ENCODE measurements around the gene DDX51. TPM values are rescaled to one million over a fixed set of nuclear protein-coding genes. Genes with fewer than 3 reads are reported as not detected.

Gene DDX51
- polyA plus RNA-seq, 4 donors = 12.9 to 24.7 (median 21.6) TPM

DNA sequence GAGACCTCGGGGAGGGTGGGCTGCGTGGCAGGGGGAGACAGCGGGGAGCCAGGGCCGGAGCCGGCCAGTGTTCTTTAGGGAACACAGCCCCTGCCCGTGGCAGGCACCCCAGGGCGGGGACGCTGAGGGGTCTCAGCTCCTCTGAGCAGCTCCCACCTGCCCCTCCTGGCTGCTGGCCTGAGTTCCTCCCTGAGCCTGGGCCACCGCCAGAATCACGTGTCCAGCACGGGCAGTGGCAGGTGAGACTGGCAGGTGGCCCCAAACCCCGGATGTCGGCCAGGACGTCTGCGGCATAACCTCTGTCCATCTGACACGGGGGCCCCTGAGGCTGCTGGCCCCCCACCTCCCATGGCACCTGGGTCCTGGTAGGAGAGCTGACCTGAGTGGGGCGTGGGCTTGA, 25.3 kb upstream of the DDX51 start:
- DNase-seq (ENCODE audit: low read depth in 4 of 4, low spot score in 2 of 4) = no peak

DNA sequence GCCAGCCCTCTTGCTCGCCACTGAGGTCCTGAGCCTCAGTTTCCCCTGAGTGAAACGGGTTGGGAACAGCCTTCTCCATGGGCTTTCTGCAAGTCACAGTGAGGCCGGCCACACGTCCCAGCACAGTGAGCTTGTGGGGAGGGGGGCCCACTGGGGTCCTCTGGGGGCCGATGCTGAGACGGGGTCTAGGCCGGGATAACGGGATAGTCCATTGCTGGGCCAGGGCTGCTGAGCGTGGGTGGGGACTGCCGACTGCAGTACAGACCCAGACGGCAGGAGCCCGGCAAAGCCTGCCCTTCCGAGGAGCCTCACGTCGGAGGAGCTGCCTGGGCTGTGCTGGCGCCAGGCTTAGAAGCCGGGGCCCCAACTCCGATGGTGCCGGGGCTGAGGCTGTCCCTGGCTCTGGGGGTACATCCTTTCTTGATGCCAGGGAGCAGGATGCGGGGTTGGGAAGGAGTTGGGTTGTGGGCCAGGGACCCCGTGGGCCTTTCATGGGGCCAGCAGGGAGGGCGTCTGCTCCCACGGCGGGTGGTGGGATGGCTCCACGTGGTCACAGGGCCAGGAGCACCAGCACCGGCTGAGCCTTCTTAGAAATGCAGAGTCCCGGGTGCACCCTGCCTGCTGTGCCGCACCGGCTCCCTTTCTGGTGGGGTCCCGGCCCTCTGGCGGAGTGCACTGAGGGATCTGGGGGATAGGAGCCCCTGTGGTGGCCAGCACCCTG, 24.4 kb upstream of the DDX51 start:
- DNase-seq (ENCODE audit: low read depth in 4 of 4, low spot score in 2 of 4) = no peak

DNA sequence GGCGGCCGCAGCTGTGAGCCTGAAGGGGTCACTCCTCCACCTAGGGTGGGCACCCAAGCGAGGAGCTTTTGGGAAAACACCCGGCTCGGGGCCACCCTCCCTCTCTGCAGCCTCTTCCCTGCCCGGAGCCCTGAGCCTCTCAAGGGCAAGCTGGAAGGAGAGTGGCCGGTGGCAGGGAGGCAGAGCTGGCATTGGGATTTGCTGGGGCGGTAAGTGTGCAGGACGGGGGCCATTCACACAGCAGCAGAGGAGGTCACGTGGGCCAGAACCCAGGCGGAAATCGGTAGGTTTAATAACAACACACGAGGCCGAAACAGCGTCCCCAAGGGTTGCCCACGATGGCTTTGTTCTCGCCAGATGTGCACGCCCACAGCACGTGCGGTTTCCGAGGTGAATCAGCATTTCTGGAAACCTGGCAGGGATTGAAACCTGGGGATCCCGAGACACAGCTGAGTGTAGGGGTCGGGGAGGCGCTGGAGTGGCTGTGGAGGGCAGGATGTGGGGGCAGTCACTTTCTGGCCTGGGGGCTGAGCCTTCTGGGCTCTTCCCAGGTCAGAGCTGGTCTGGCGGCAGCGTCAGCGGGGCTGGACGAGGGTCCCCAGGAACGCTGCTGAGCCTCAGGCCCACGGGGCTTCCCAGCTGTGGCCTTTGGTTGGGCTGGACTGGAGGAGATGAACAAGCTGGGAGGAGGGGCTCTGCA, 23.6 kb upstream of the DDX51 start:
- no peak for DNase-seq (ENCODE audit: low read depth in 4 of 4, low spot score in 2 of 4)

DNA sequence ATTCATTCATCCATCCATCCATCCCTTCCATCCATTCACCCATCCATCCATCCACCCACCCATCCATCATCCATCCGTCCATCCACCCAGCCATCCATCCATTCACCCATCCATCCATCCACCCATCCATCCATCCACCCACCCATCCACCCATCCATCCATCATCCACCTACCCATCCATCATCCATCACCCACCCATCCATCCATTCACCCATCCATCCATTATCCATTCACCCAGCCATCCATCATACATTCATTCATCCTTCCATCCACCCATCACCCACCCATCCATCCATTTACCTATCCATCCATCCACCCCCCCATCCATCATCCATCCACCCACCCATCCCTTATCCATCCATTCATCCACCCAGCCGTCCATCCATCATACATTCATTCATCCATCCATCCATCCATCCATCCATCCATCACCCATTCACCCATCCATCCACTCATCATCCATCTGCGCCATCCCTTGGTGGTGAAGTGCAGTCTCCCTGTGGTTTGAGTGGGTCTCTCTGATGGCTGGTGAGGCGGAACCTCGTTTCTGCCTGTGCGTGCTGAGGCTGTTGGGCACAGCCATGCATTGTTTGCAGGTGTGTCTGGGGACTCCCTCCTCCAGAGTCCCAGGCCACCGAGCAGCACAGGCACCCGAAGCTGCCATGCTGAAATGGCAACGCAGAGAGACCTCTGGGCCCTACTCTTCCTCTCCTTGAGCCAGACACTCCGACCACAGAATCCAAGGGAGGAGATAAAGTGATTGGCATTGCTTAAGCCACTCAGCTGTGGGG, 22.9 kb upstream of the DDX51 start:
- no peak for DNase-seq (ENCODE audit: low read depth in 4 of 4, low spot score in 2 of 4)

DNA sequence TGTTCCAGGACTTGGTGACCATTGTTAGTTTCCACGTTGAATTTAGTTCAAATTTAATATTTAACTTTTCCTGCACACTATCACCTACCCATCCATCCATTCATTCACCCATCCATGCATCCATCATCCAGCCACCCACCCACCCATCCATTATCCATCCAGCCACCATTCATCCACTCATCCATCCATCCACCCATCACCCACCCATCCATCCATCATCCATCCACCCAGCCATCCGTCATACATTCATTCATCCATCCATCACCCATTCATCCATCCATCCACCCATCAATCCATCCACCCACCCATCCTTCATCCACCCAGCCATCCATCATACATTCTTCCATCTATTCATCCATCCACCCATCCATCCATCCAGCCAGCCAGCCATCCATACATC, 22.0 kb upstream of the DDX51 start:
- DNase-seq (ENCODE audit: low read depth in 4 of 4, low spot score in 2 of 4) = no peak

DNA sequence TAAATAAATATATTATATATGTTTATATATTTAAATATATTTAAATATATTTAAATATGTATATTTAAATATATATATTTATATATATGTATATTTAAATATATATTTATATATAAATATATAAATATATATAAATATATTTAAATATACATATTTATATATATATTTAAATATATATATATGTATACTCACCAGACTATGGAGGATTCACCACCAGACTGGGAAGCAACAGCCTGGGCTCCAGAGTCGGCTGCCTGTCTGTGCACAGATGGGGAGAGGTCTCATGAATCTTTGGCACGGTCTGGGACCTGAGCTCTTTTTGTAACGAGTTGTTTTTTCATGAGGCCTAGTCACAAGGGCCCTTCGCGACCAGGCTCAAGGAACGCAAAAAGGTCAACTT, 21.5 kb upstream of the DDX51 start:
- no peak for DNase-seq (ENCODE audit: low read depth in 4 of 4, low spot score in 2 of 4)

DNA sequence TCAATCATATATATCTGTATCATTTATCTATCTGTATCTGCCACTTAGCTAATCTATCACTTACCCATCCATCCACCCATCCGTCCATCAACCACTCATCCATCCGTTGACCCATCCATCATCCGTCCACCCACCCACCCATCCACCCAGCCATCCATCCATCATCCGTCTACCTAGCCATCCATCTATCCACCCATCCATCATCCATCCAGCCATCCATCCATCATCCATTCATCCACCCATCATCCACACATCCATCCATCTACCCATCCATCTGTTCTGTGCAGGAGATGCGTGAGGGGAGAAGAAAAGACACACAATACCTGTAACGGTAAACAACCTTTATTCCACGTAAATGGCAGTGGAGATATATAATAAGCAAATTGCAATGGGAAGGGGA, 20.3 kb upstream of the DDX51 start:
- no peak for DNase-seq (ENCODE audit: low read depth in 4 of 4, low spot score in 2 of 4)

DNA sequence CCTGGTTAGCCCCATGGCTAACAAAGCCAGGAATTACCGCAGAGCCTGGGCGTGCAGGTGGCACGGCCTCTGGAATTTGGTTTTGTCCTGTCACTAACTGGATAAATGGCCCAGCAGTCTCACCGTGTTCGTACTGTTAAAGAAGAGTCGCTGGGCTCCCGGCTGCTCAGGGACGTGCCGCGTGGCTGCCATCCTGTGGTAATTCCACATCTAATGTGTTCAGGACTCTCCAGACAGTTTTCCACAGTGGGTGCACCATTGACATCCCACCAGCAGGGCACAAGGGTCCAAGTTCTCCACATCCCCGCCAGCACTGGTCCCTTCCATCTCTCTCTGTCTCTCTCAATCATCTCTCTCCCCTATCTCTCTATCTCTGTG, 19.8 kb upstream of the DDX51 start:
- DNase-seq (ENCODE audit: low read depth in 4 of 4, low spot score in 2 of 4) = no peak

DNA sequence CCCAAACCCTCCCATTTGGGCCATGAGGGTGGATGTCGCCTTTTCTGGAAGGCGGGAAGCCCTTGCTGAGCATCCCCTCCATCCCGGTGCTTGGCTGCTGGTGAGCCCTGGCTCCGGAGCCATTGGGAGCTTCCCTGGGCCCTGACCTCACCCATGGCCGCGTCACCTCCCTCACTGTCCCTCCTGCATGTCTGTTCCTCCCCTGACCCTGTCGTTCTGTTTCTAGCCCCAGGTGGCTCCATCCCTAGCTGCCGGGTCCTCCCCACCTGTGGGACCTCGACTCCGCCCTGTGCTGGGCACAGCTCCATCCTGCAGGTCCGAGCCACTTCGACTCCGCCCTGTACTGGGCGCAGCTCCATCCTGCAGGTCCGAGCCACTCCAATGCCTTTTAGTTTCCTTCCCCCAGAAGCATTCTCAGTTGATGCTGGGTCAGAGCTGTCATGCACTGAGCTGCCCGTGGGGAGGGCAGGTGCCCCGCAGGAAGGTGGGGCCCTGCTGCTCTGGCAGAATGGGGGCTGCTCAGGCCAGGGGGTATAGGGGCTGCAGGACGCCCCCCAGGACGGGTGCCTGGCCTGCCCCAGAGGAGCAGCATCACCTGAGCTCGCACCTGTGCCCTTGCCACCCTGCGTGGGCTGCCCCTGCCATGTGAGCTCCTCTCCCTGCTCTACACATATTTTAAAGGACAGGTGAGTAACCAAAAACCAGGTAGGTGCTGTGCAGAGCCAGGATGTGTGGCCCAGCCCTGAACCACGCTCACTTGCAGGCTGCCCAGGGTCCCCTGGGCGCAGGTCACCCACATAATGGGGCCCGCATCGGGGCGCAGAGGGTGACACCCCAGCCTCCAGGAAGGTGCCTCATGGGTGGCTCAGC, 19.2 kb upstream of the DDX51 start:
- DNase-seq (ENCODE audit: low read depth in 4 of 4, low spot score in 2 of 4) = no peak

DNA sequence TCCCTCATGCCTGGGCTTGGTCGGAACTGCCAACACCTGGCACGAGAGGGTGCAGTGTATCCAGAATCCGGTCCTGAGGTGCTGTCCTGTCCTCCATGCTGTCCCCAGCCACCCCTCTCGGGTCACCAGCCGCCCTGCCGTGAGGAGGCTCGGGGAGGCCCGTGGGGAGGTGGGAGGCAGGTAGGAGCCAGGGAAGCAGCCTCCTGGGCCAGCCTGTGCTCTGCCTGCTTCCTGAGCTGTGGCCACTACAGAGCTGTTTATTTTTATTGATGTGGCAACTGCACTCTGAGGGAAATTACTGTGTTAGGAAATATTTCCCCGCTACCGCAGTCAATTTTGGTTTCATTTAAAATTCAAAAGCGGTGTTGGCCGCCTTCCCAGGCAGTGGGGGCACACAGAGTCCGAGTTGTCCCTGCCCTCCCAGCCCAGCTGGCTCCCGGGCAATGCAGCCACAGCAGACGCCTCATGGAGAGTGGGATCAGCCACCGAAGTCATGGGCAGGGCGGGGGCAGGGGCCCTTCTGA, 18.5 kb upstream of the DDX51 start:
- no peak for DNase-seq (ENCODE audit: low read depth in 4 of 4, low spot score in 2 of 4)

DNA sequence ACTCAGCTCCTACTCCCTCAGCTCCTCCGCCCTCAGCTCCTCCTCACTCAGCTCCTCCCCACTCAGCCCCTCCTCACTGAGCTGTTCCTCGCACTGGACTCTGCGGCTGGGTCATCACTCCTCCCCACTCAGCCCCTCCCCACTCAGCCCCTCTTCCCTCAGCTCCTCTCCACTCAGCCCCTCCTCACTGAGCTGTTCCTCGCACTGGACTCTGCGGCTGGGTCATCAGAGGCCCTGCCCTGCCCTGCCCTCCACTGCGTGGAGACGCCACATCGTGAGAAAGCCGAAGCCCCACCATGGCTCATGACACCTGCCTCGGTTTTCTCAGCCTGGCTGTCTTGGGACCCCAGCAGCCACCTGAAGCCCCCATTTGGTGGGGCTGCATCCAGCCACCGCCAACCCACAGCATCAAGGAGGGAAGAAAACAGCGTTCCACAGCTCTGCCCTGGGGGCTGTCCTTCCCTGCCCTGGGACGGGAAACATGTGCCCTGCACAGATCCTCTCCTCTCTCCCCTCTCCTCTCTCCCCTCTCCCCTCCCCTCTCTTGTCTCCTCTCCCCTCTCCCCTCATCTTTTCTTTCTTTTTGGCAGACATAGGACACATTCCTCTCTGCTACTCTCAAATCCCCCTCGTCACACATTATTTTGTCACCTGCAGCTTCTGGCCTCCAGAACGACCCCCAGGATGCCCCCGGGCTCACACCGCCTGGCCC, 17.8 kb upstream of the DDX51 start:
- no peak for DNase-seq (ENCODE audit: low read depth in 4 of 4, low spot score in 2 of 4)

DNA sequence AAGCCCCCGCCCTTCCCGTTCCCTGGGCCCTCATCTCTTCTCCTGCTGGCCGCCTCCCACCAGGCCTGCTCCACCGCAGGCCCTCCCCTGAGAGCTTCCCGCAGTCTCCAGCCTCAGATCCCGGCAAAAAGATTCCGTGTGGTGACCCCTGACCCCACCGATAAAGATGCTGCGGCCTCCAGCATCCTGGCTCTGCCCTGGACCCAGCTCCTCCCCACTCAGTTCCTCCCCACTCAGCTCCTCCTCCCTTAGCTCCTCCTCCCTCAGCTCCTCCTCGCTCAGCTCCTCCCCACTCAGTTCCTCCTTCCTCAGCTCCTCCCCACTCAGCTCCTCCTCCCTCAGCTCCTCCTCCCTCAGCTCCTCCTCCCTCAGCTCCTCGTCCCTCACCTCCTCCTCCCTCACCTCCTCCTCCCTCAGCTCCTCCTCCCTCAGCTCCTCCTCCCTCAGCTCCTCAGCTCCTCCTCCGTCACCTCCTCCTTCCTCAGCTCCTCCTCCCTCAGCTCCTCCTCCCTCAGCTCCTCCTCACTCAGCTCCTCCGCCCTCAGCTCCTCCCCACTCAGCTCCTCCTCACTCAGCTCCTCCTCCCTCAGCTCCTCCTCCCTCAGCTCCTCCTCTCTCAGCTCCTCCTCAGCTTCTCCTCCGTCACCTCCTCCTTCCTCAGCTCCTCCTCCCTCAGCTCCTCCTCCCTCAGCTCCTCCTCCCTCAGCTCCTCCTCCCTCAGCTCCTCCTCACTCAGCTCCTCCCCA, 17.1 kb upstream of the DDX51 start:
- no peak for DNase-seq (ENCODE audit: low read depth in 4 of 4, low spot score in 2 of 4)

DNA sequence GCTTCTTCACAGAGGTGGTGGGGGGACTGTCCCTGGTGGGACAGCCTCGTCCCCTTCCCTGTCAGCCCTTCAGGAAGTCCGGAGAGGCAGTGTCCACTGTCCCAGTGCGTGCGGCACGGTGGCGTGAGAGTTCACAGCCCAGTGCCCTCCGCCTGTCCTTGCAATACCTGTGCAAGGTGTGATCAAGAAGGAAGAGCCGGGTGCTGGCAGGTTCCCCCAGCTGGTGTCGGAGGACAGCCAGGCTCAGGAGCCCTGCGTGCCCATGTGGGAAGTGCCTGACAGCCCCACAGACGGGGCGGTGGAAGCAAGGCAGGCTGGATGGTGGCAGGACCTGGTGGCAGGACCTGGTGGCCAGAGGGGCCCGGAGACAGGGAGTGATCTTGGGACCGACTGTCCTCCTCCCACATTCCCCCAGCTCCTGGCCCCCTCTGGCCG, 16.5 kb upstream of the DDX51 start:
- no peak for DNase-seq (ENCODE audit: low read depth in 4 of 4, low spot score in 2 of 4)

DNA sequence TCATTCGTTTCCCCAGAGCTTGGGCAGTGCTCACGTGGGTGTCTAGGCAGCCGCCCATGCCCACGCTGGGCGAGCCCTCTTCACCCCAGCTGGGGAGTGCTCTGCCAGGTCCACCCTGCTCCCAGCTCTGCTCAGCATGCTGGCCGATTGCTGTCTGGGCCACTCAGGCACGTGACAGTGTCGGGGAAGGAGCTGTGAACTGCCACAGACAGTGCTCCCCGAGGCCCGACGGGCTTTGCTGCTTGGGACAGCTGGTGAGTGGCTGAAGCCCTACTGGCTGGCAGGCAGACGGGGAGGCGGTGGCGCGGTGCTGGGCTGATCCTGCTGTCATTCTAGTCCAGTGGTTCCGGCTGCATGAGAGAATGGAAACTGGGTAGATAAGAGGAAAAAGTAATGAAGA, 15.9 kb upstream of the DDX51 start:
- no peak for DNase-seq (ENCODE audit: low read depth in 4 of 4, low spot score in 2 of 4)

DNA sequence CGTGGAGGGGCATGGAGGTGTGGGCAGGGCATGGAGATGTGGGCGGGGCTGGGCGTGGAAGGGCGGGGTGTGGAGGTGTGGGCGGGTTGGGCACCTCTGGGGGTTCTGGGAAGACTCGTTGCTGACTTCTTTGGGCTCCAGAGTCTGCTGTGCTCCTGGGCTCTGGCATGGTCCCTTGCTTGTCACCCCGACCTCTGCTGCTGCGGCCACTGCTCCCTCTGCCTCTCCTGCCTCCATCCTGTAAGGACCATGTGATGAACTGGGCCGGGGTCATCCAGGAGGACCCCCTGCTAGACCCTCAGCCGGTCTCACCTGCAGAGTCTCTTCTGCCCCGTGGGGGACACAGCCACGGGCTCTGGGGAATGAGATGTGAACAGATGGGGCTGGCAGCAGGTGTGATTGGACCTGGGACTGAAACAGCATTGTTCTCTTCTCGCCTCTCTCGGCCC, 15.5 kb upstream of the DDX51 start:
- no peak for DNase-seq (ENCODE audit: low read depth in 4 of 4, low spot score in 2 of 4)

DNA sequence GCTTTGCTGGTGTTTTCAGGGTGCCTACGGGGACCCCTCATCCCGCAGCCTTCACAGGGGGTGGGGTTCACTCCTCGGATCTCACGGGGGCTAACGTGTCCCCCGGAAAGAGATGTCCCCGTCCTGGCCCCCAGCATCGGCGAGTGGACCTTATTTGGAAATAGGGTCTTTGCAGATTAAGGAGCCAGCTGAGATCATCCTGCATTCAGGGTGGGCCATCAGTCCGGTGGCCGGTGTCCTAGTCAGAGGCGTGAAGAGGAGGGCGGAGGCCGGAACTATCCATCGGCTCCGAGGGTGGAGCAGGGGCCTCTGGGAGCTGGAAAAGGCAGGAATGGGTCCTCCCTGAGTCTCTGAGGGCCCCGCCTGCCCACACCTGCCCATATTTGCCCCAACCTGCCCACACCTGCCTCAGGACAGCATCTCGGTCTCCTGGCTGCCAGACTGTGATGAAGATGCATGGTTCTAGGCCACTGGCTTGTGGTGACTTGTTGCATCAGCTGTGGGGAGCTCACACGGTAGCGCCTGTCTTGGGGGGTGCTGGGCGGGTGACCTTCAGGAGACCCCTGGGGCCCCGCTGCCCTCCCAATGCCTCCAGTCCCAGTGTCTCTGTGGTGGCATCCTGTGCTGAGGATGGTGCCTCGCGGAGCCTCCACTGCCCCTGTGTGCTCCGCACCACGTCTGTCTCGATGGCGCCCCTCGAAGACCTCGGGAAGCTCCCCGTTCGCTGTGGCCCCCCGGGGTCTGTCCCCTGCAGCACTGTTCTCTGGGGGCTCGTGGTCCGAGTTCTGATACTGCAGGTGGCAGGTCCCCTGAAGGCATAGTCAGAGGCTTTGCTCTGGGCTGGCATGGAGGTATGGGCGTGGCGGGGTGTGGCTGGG, 14.8 kb upstream of the DDX51 start:
- DNase-seq (ENCODE audit: low read depth in 4 of 4, low spot score in 2 of 4) = no peak

DNA sequence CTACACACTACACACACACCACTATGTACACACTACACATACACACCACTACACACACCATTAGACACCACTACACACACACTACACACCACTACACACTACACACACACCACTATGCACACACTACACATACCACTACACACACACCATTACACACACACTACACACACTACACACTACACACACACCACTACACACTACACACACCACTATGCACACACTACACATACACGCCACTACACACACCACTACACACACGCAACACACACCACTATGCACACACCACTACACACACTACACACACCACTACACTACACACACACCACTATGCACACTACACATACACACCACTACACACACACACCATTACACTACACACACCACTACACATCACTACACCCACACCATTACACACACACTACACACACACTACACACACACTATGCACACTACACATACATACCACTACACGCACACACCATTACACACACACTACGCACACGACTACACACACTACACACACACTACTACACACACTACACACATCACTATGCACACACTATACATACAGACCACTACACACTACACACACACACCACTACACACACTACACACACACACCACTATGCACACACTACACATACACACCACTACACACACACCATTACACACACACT, 13.8 kb upstream of the DDX51 start:
- no peak for DNase-seq (ENCODE audit: low read depth in 4 of 4, low spot score in 2 of 4)
